ENCODE results near the gene TSPO.
A peak's percentile ranks its signal among the peaks of the same experiment; 100 is the strongest.

Gene TSPO

GRCh38 chr22:43179146-43179910 lies 28.0 kb downstream of the TSPO start:
- no peak for DNase-seq (ENCODE audit: low read depth)

GRCh38 chr22:43179911-43180195 lies 28.5 kb downstream of the TSPO start:
- DNase-seq (ENCODE audit: low read depth), result no peak

GRCh38 chr22:43180670-43181069 lies 29.3 kb downstream of the TSPO start:
- no peak for DNase-seq (ENCODE audit: low read depth)

- DNase-seq (ENCODE audit: low read depth), result no peak
Observed at GRCh38 chr22:43181321-43182076, 30.1 kb downstream of the TSPO start.

GRCh38 chr22:43182118-43182517 lies 30.8 kb downstream of the TSPO start:
- DNase-seq (ENCODE audit: low read depth), result no peak

DNA sequence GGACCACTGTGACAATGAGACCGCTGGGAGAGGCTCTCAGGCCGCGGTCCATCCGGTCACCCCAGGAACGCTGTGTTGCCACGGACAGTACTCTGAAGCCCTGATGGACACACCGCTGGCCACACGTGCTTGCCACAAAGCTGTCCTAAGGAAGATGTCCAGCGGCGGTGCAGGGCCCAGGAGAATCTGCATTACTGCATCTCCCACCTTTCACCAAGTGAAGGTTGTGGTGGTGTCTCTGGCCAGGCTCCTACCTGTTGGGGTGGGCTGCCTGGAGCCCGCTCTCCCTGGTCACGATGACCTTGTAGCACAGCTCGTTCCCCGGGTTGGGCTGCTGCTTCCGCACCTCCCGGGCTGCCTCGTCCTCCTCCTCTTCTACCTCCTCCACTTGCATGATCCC lies 31.4 kb downstream of the TSPO start:
- no peak for DNase-seq (ENCODE audit: low read depth)

GRCh38 chr22:43183496-43184277 lies 32.3 kb downstream of the TSPO start:
- no peak for DNase-seq (ENCODE audit: low read depth)

DNA sequence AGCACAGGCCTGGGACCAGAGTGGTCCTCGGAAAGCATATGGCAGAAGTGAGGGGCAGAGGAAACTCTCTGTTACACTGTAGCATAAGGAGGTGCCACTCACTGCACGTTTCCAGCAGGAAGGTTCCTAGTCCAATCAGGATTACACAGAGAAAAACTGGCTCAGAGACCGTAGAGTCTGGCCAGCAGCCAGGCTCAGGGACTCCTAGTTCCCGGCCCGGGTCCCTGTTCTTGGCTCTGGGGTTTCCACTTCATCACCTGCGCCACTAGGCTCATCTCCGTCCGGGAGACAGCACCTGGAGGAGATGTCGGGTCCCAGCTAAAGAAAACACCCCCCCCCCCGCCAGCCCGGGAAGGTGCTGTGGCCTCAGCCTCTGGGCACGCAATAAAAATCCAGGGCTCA lies 34.5 kb downstream of the TSPO start:
- DNase-seq (ENCODE audit: low read depth), result no peak

DNA sequence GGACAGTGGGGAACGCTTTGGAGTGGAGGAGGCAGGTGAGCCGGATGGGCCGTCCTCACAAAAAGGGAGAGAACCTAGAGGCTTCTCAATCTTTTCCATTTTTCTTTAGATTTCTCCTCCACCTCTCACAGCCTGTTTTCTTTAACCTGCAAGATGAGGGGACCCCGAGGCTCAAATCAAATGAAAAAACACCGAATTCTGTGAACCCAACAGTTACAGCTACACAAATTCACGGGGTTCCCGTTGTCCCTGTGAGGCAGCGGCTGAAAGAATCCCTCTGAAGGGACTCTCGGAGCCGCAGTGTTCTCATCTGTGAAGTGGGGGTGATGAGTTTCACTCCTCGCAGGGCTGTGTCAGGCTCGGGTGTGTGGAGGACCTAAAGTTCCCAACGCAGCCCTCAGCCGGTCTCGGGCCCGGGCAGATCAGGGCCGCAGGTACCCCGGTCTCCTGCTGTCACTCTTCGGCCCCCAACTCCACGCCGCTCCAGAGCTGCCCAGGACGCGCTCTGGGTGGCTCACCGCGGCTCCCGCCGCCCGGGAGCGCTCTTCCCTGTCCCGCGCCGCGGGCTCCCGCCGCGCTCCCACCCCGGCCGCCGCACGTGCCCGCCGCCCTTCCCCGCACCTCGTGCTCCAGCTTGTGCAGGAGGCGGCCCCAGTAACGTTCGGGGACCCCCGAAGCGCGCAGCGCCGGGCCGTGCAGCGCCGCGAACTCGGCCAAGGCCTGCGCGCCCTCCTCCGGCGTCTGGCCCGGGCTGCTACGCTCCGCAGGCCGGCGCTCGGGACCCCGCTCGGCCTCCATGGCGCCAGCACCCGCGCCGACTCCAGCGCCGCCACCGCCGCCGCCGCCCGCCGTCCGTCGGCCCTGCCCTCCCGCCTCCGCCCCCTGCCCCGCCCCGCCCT lies 35.2 kb downstream of the TSPO start, which contains the start of gene TTLL12:
Gene TTLL12, minus strand, starts transcription at position 863 of the 899 bp plus-strand sequence. Its CDS starts 65 bp downstream, at position 798.
- DNase-seq (ENCODE audit: low read depth), result peak; percentile 25

DNA sequence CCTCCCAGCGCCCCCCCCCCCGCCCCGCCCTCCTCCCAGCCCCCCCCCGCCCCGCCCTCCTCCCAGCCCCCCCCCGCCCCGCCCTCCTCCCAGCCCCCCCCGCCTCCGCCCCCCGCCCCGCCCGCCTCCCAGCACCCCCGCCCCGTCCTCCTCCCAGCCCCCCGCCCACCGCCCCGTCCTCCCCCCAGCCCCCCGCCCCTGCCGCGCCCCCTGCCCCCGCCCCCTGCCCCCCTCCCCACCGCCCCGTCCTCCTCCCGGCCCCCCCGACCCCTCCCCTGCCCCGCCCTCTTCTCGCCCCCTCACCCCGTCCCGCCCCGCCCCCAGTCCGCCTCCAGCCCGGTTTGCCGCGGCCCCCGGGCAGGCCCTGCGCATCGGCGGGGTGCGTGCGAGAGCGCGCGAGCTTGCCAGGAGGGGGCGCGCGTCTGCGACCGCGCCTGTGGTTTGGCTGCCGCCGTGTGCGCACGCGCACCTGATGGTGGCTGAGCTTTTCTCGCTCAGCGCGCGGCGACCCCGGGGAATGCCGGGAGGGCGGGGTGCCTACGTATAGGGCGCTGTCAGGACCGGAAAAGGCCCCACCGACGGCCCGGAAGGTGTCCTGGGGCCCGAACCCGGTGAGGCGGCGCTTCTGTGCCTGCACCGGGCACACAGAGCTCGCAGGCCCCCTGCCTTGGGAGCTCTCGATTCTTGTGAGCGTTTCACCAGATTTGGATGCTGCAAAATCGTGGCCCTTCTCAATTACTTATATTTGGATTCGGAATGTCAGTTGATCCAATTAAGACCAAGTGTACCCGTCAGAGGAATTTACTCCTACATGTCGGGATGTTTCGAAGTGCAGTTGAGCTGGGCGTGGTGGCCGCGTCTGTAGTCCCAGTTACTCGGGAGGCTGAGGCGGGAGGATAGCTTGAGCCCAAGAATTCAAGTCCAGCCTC lies 36.1 kb downstream of the TSPO start:
- peak; percentile 96 for DNase-seq (ENCODE audit: low read depth)

- no peak for DNase-seq (ENCODE audit: low read depth)
Observed at GRCh38 chr22:43188829-43189545, 37.6 kb downstream of the TSPO start.

DNA sequence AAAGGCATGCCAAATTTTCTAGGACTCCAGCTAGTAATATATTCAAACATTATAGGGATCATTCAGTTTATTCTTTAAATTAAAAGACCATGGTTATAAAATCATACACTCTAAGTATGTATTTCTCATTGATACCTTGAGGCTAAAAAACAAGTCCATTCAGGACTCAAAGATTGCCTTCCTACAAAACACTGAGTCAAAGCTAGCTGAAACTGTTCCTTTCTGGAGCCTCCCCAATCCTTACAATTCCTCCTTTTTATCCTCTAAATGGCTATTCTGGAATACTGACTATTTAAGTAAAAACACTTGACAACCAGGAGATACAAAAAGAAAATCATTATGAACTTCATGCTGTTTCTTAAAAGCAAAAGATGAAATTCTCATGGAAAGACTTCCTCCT lies 40.5 kb downstream of the TSPO start:
- no peak for DNase-seq (ENCODE audit: low read depth)

DNA sequence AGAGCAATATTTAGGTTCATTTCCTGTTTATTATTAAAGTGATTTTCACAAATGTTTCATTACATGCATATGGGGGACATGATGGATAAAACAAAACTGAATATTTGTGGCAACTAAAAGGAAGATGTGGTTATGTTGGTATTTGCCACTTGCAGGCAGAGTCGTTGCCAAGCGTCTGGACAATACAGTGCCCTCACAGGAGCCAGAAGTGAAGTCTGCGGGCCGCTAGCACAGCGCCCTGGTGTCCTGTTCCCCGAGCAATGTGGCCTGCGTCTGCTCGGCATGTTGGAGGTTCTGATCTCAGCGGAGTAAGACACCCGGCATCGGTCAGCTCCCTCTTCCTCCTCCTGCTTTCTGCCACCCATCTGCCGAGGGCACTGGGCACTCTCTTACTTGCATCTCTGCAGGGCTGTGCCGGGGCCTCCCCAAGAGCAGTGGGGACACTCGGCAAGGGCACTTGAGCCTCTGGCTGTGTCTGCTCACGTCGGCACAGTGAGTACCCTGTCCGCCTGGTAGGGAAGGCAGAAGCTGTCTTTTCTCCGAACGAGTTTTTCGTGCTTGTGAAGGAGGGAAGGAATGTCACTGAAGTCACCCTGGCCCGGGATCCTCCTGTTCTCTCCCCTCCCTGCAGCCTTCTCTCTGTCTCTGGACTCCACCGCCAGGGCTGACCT lies 46.0 kb downstream of the TSPO start:
- DNase-seq (ENCODE audit: low read depth), result no peak

DNA sequence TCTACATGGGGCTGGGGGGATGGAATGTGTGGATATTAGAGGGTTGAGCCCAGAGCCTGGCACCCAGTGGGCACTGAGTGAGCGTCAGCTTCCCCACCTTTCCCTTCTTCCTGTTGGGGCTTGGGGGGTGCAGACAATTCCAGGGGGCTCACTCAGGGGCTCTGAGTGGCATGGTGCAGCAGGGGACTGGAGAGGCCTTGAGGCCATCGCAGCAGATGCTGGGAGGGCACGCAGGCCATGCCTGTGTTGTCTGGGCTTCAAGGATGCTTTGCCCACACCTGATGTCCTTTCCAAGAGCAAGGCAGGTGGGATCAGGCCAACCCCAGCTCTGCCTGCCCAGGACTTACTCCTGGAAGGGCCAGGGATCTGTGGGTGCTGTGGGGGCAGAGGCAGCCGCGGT lies 46.8 kb downstream of the TSPO start:
- DNase-seq (ENCODE audit: low read depth), result no peak

DNA sequence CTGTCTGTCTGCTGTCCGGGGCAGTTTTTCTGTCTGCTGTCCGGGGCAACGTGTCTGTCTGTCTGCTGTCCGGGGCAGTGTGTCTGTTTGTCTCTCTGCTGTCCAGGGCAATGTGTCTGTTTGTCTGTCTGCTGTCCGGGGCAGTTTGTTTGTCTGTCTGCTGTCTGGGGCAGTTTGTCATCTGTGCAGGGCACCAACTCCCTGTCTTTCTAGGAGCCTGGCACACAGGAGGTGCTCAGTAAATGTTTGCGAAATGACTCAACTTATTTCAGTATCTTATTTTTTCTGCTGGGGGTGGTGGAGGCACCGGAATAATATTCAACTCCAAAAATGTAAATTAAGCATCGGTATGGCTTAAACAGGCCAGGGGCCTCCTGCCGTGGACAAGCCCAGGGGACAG lies 47.6 kb downstream of the TSPO start:
- DNase-seq (ENCODE audit: low read depth), result no peak

DNA sequence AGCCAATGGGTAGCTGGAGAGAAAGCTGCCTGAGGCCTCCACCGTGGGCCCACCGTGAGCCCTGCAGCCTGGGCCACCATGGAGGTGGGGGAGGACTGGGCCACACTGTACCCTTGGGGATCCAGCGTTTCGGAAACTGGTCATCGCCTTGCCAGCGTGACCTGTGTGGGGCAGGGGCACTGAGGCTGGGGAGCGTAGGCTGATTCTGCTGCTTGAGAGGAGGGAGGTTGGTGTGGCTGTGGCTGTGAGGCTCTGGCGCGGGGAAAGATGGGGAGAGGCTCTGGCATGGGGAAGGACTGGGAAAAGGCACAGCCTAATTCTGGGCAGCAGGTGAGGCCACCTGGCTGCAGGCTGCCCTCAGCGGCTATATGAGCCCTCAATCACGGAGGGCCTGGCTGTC lies 48.2 kb downstream of the TSPO start:
- DNase-seq (ENCODE audit: low read depth), result no peak

- DNase-seq (ENCODE audit: low read depth), result no peak
Observed at GRCh38 chr22:43200031-43200430, 48.7 kb downstream of the TSPO start.

DNA sequence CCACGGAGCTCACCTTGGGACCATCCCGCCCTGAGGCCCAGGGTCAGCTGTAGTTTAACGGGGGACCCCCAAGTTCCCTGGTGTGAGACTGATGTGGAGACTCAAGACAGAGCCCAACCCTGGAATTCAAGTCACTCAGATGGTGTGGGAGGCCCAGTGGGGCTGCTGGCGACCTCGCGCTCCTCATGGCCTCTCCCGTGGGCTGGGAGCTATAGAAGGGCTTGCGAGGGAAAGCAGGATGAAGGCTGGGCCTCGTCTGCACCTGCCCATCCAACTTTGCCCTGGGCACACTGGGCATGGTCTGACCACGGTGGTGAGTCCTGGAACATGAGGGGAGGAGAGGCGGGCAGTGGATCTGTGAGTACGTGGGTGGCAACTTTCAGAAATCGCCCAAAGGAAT lies 49.2 kb downstream of the TSPO start:
- DNase-seq (ENCODE audit: low read depth), result no peak

GRCh38 chr22:43201486-43202219 lies 50.3 kb downstream of the TSPO start:
- no peak for DNase-seq (ENCODE audit: low read depth)
